ENCODE measurements around the gene HIBCH. TPM values are rescaled to one million over a fixed set of nuclear protein-coding genes. Genes with fewer than 3 reads are reported as not detected.
A peak's percentile ranks its signal among the peaks of the same experiment; 100 is the strongest.
"Not testable (repeated sequence)": the region's sequence is repeated elsewhere in the genome, so short reads cannot be mapped to it uniquely, and the experiment has no call there.

Gene HIBCH
- total RNA-seq, 2 donors from 2014 or later: 19.8 to 68.4 TPM

DNA sequence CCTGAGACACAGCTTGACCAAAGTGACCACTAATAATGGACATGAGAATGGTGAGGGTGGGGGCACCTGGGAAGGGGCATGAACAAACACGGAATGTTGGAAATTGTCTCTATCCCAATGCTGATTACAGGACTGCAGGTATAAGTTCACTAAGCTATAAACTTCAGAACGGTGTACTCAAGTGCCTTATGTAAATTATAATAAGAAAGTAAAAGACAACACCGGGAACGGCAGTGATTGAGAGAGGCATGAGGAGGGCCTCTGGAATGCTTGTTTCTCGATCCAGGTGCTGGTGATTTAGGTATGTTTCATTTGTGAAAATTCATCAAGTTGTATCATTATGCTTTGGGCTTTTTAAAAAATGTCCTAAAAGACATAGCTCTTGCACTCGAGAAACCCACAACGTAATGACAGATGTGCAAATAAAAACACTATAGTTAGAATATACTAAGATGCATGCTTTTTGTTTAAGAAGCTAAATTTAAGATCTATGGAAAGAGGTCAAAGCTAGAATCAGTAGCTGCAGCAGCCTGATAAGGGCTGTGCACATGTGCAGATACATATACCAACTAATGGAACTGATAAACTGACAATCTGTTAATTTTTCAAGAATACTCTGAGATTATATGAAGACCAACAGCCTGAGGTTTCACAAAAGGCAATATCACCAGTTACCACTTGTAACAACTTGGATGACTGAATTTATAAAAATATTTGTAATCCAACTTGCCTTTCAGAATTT lies 7.6 kb downstream of the HIBCH start:
- no peaks in the 10 kb centered on the region for H3K9me3 Mint-ChIP-seq
- DNase-seq (ENCODE audit: low spot score): no peak
- no peak for ATAC-seq
- H3K4me3 Mint-ChIP-seq: no peak overlapping the region
- no peak overlapping the region for H3K27ac Mint-ChIP-seq
- no peaks in the 10 kb centered on the region for H3K27me3 Mint-ChIP-seq
- H3K4me1 Mint-ChIP-seq (ENCODE audit: low read depth in 2 of 2): peaks cover 14 to 21% of the 10 kb centered on the region in 2 donors
- no peaks in the 10 kb centered on the region for H3K36me3 Mint-ChIP-seq

DNA sequence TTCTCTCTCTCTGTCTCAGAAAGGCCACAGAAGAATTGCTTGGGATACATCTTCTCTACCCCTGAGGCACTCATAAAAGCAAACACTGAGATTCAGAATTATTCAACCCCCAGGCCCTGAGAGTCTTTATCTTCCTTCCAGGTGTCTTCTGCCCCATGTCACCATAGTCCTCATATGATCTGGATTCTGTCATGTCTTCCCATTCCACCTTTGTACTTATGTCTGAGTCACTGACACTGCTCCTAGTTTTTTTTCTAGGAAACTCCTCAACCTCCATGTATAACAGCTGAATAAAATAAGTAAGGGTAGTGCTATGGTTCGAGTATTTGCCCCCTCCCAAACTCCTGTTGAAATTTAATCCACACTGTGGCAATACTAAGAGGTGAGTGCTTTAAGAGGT lies 11.6 kb downstream of the HIBCH start:
- peaks cover 9 to 11% of the 10 kb centered on the region in 2 donors for H3K4me1 Mint-ChIP-seq (ENCODE audit: low read depth in 2 of 2)
- H3K27me3 Mint-ChIP-seq: no peaks in the 10 kb centered on the region
- no peak overlapping the region for H3K4me3 Mint-ChIP-seq
- no peak overlapping the region for H3K27ac Mint-ChIP-seq
- no peaks in the 10 kb centered on the region for H3K9me3 Mint-ChIP-seq
- ATAC-seq: no peak
- peaks cover 2% of the 10 kb centered on the region for H3K36me3 Mint-ChIP-seq
- DNase-seq (ENCODE audit: low spot score): no peak

DNA sequence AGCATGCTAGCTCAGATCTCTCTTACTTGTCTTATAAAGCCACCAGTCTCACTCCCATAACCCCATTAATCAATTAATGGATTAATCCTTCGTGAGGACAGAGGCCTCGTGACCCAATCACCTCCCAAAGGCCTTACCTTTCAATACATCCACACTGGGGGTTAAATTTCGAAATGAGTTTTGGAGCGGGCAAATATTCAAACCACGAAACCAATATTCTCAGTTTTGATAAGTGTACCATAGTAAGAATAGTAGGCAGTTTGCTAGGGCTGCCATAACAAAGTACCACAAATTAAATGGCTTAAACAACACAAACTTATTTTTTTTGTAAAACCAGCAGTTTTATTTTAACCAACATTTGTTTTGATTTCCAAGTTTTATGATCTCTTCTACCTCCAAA lies 15.2 kb downstream of the HIBCH start:
- no peaks in the 10 kb centered on the region for H3K27me3 Mint-ChIP-seq
- H3K36me3 Mint-ChIP-seq: peaks cover 20% of the 10 kb centered on the region
- H3K4me3 Mint-ChIP-seq: no peak overlapping the region
- H3K9me3 Mint-ChIP-seq: peaks cover 5% of the 10 kb centered on the region
- DNase-seq (ENCODE audit: low spot score) (no peak), ATAC-seq (peak in 1 of 2 donors; percentile 77)
- H3K27ac Mint-ChIP-seq: no peak overlapping the region
- peaks cover 10 to 11% of the 10 kb centered on the region in 2 donors for H3K4me1 Mint-ChIP-seq (ENCODE audit: low read depth in 2 of 2)

DNA sequence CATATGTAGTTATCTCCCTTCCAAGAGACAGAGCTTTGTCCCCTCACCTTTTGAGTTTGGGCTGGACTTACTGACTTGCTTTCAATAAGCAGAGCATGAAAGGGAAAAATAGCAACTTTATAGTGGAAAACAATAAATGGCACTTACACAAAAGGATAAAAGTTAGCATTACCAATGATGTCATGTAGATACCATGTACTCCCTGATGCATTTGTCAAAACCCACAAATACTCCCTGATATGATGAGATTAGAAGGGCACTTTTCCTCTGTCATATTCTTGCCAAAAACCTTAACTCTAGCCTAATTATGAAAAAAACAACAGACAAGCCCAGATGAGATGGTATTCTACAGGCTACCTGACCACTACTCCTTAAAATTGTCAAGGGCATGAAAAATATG lies 16.0 kb downstream of the HIBCH start:
- no peak for DNase-seq (ENCODE audit: low spot score)
- H3K4me1 Mint-ChIP-seq (ENCODE audit: low read depth in 2 of 2): peaks cover 10 to 11% of the 10 kb centered on the region in 2 donors
- H3K27ac Mint-ChIP-seq: no peak overlapping the region
- peaks cover 5% of the 10 kb centered on the region for H3K9me3 Mint-ChIP-seq
- H3K4me3 Mint-ChIP-seq: no peak overlapping the region
- H3K27me3 Mint-ChIP-seq: no peaks in the 10 kb centered on the region
- ATAC-seq: no peak
- H3K36me3 Mint-ChIP-seq: peaks cover 22% of the 10 kb centered on the region

DNA sequence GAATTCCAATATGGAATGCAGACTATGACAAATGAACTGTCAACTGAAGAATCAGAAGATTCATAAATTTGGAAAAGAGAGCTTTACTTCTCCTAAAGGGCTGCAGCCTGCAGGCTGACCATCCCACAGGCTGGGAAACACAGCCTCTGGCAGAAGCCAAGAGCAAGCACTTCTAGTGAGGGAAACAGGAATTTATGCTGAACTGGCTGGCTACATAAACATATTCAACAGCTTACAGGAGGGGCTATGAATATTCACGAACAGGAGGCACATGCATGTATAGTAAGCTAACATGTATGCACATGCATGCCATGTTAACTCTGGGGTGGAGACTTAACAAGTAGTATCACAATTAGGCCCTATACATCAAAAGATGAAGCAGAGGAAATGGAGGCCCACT lies 17.6 kb downstream of the HIBCH start:
- no peaks in the 10 kb centered on the region for H3K27me3 Mint-ChIP-seq
- H3K4me1 Mint-ChIP-seq (ENCODE audit: low read depth in 2 of 2): peaks cover 10 to 11% of the 10 kb centered on the region in 2 donors
- no peak overlapping the region for H3K4me3 Mint-ChIP-seq
- ATAC-seq: no peak
- peaks cover 7% of the 10 kb centered on the region for H3K9me3 Mint-ChIP-seq
- no peak overlapping the region for H3K27ac Mint-ChIP-seq
- DNase-seq (ENCODE audit: low spot score): no peak
- H3K36me3 Mint-ChIP-seq: peaks cover 24% of the 10 kb centered on the region

DNA sequence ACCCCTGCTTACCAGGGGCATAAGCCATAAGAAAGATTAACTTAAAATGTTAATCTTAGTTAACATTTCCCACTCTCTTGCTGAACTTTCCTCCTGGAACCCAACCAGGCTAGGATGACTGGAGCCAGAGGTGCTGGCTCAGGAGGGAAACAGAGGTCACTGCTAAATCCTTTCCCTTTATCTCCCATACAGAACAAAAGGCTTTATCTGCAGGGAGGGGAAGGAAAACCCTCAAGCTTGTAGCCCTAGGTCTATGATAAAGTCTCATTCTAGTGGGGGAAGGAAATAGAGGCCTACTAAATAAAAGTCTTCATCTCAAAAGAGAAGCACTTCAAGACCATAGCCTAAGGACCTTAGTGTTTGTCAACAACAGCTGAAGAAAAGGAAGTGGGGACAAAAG lies 18.6 kb downstream of the HIBCH start:
- no peak for DNase-seq (ENCODE audit: low spot score)
- H3K4me1 Mint-ChIP-seq (ENCODE audit: low read depth in 2 of 2): peaks cover 10 to 11% of the 10 kb centered on the region in 2 donors
- no peak for ATAC-seq
- peaks cover 7% of the 10 kb centered on the region for H3K9me3 Mint-ChIP-seq
- no peak overlapping the region for H3K4me3 Mint-ChIP-seq
- H3K27ac Mint-ChIP-seq: no peak overlapping the region
- no peaks in the 10 kb centered on the region for H3K27me3 Mint-ChIP-seq
- H3K36me3 Mint-ChIP-seq: peaks cover 24% of the 10 kb centered on the region

DNA sequence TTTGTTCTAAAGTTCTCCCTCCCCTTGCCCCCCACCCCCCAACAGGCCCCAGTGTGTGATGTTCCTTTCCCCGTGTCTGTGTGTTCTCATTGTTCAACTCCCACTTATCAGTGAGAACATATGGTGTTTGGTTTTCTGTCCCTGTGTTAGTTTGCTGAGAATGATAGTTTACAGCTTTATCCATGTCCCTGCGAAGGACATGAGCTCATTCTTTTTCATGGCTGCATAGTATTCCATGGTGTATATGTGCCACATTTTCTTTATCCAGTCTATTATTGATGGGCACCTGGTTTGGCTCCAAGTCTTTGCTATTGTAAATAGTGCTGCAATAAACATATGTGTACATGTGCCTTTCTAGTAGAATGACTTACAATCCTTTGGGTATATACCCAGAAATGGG lies 21.7 kb downstream of the HIBCH start:
- DNase-seq (ENCODE audit: low spot score); H3K27me3 Mint-ChIP-seq; ATAC-seq; H3K4me1 Mint-ChIP-seq (ENCODE audit: low read depth in 2 of 2); H3K9me3 Mint-ChIP-seq; H3K27ac Mint-ChIP-seq; H3K4me3 Mint-ChIP-seq: not testable (repeated sequence)
- peaks cover 20% of the 10 kb centered on the region for H3K36me3 Mint-ChIP-seq

DNA sequence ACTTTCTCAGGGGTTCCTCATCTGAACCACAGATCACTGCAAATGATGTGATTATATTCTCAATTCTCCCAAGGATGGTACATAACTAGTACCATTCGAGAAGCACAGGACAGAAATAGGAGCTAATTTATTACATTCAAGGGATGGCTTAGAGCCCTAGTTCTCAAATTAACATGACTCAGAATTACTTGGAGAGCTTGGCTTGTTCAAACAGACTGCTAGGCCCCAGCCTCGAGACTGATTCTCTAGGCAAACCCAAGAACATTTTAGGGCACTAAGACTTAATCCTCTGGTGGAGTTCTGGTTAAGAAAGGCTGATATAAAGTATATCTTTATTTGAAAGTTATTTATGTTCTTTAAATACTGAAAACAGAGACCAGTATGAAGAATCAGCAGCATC lies 35.8 kb downstream of the HIBCH start:
- no peak overlapping the region for H3K4me3 Mint-ChIP-seq
- H3K4me1 Mint-ChIP-seq (ENCODE audit: low read depth in 2 of 2): no peaks in the 10 kb centered on the region
- DNase-seq (ENCODE audit: low spot score): no peak
- no peaks in the 10 kb centered on the region for H3K27me3 Mint-ChIP-seq
- peaks cover 28% of the 10 kb centered on the region for H3K36me3 Mint-ChIP-seq
- no peak overlapping the region for H3K27ac Mint-ChIP-seq
- ATAC-seq: no peak
- H3K9me3 Mint-ChIP-seq: no peaks in the 10 kb centered on the region

DNA sequence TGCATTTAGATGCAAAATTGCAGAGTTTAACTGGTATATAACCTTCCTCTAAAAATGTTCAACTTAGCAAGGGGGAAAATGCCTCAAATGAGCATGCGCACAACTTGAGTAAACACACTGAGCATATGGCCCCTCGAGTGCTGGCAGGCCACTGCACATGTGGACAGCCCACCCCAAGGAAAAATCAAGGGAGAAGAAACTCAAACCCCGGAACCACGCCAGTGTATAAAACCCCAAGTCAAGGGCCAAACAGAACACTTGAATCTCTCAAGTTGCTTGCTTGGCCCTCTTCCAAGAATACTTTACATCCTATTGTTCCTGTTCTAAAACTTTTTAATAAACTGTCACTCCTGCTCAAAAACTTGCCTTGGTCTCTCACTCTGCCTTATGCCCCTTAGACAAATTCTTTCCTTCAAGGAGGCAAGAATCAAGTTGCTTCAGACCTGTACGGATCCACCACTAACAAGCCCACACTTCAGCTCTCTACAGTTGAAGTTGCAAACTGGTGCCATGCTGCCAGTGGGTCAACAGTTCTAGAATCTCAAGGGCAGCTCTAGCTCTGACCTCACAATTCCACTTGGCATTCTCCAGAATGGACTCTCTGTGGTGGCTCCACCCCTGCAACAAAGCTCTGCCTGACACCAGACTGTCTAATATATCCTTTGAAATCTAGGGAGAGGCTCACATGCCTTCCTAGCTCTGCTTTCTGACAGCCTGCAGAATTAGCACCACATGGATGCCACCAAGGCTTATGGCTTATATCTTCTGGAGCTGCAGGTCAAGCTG lies 38.9 kb downstream of the HIBCH start:
- no peak for ATAC-seq
- Mint-ChIP-seq H3K9me3 (no peaks in the 10 kb centered on the region), H3K27me3 (no peaks in the 10 kb centered on the region), H3K4me3 (no peak overlapping the region), H3K4me1 (ENCODE audit: low read depth in 2 of 2) (peaks cover 0 to 1% of the 10 kb centered on the region in 2 donors), H3K27ac (no peak overlapping the region), H3K36me3 (peaks cover 24% of the 10 kb centered on the region)
- no peak for DNase-seq (ENCODE audit: low spot score)

DNA sequence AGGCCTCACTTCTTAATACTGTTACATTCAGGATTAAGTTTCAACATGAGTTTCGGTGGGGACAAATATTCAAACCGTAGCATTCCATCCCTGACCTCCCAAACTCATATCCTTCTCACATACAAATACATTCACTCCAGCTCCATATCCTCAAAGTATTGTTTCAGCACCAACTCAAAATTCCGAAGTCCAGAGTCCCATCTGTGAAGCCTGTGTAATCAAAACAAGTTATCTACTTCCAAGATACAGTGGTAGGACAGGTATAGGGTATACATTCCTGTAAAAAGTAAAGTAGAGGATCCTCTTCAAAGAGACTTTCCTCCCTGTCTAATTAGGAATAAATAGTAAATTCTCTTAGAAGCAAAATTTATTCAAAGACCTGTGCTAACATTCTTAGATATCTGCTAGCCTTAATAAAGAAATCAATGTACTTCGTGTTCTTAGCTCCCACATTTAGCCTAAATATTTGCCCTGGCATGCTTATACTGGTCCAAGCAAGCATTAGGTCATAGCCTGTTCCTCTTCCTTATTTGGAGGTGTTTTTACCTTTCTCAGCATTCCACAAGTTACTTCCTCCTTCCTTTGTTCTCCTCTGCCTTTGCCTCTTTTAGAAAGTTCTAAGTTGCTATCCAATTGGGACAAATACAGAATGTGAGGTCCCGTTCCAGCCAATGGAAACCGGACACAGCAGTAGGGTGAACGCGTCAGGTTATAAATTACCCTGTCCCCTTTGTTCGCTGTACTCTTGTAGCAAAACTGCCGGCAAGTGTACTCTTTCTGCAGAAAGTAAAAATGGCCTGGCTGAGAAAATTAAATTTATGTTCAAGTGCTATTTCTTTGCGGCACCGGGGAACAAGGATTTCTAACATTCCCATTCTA lies 40.1 kb downstream of the HIBCH start:
- not testable (repeated sequence) for H3K4me1 Mint-ChIP-seq (ENCODE audit: low read depth in 2 of 2)

DNA sequence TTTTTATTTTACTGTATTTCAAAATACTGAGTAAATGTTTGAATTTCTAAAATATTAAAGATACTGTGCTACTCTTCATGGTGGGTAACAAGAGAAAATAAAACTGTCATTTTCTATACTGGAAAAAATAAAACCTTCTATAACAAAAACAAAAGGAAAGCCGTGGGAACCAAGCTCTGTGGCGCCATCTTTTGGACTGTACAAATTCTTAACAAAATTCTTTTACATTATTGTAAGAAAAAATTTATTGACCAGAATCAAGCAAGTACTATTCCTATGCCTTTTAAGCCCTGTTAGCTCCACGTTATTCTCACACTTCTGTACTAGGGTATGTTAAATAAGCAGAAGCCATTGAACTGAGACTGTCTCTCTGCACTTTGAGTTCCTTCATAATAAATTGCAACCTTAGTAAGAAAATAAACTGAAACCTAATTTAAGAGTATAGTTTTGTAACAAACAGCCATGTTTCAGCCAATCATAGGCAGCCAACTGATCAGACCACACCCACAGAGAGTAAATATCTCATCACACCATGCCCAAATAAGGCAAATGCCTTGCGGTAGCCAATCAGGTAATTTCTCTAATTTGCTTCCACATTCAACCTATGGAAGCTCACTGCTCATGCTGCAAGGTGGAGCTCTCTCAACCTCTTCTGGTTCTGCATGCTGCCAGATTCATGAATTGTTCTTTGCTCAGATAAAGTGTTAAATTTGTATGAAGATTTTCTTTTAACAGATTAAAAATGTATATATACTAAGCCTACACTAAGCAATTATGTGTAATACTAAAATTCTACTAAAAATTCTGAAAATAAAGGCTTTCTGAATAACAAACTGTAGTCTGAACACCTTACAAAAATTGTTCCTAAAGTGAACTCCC lies 42.2 kb downstream of the HIBCH start:
- no peaks in the 10 kb centered on the region for H3K27me3 Mint-ChIP-seq
- H3K4me3 Mint-ChIP-seq: no peak overlapping the region
- H3K4me1 Mint-ChIP-seq (ENCODE audit: low read depth in 2 of 2): peaks cover under 1 to 5% of the 10 kb centered on the region in 2 donors
- ATAC-seq (peak; percentile 56 to 57), DNase-seq (ENCODE audit: low spot score) (no peak)
- no peak overlapping the region for H3K27ac Mint-ChIP-seq
- no peaks in the 10 kb centered on the region for H3K9me3 Mint-ChIP-seq
- H3K36me3 Mint-ChIP-seq: peaks cover 15% of the 10 kb centered on the region

More for the DNA sequence above, 40.1 kb downstream of the HIBCH start:
- DNase-seq (ENCODE audit: low spot score); H3K27ac Mint-ChIP-seq; H3K27me3 Mint-ChIP-seq; H3K9me3 Mint-ChIP-seq; H3K4me3 Mint-ChIP-seq; ATAC-seq: not testable (repeated sequence)
- peaks cover 21% of the 10 kb centered on the region for H3K36me3 Mint-ChIP-seq

DNA sequence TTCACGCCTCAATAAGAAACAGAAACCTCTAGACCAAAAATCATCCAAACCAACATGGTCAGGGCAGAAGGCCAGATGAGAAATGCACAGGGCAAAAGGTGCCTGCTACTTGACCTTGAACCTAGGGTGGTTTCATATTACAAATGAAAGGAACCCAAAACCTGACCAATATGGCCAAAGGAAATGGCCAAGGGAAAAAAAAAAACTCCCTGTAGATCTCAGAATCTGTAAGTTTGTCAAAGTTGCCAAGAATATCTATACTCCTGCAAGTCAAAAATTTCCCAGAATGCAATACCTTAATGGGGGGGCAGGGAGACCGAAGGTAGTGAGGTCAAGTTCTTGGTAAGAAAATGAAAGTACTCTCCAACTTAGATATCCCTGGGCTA lies 47.2 kb downstream of the HIBCH start:
- Mint-ChIP-seq H3K4me3 (no peak overlapping the region), H3K27me3 (no peaks in the 10 kb centered on the region), H3K4me1 (ENCODE audit: low read depth in 2 of 2) (peaks cover 14 to 19% of the 10 kb centered on the region in 2 donors), H3K27ac (no peak overlapping the region), H3K9me3 (no peaks in the 10 kb centered on the region), H3K36me3 (peaks cover 15% of the 10 kb centered on the region)
- no peak for DNase-seq (ENCODE audit: low spot score)
- ATAC-seq: no peak
